Endothelial cell of umbilical vein (primary cell): ENCODE measurements around the gene CTDSPL. TPM values are rescaled to one million over a fixed set of nuclear protein-coding genes. Genes with fewer than 3 reads are reported as not detected.

Experiments used
- BruUV-seq: library from RNA; stranded (reverse); fragments of 400-500 nt; replicated peaks from 2 replicates; lab custom pipeline; 2021; lab: Mats Ljungman, UMichigan
- CTCF ChIA-PET: fragments of 300-600, 350-600 bp; sonication (Branson Sonifier 250); formaldehyde crosslinking; loops from one replicate; lab custom pipeline; 2021; ENCODE audit warnings: antibody characterized with exemption, inconsistent platforms; lab: Charles Lee
- POLR2A ChIA-PET: fragments of 300-600, 350-600 bp; sonication (Branson Sonifier 250); formaldehyde crosslinking; loops from one replicate; lab custom pipeline; 2021; ENCODE audit warnings: antibody characterized with exemption, inconsistent platforms; lab: Charles Lee
- DNase-seq: peaks from one replicate; pipeline ENCODE4 v3.0.0-alpha.2; 2011; ENCODE audit warnings: low read depth, low spot score
- FAIRE-seq: peaks from 2 replicates; lab custom pipeline; 2011; peaks lifted over from hg19 to GRCh38; lab: Jason Lieb, UNC
- H2AFZ ChIP-seq: 2 replicates; pipeline ENCODE4 v1.6.0; 2012; ENCODE audit warnings: low read depth, low read length, control low read depth, inconsistent platforms
- H3K27ac ChIP-seq: 2 replicates; pipeline ENCODE4 v1.5.1; 2011; ENCODE audit warnings: low read depth, mild to moderate bottlenecking, control low read depth, low read length, moderate library complexity; ENCODE audit not compliant: insufficient read depth
- H3K27me3 ChIP-seq, 2 experiments: 2 replicates each; pipeline versions ENCODE4 v1.6.0 to v1.6.1; 2011; ENCODE audit warnings: low read length in 2 of 2, mixed read lengths in 1 of 2; ENCODE audit not compliant: control insufficient read depth in 2 of 2, insufficient read depth in 2 of 2
- H3K36me3 ChIP-seq, 2 experiments: 2 replicates in 1 of 2; 3 replicates in 1 of 2; pipeline ENCODE4 v1.5.1; 2011; ENCODE audit warnings: low read length in 2 of 2, mild to moderate bottlenecking in 1 of 2, moderate library complexity in 1 of 2; ENCODE audit not compliant: control insufficient read depth in 2 of 2, insufficient read depth in 2 of 2; ENCODE audit errors: extremely low read depth in 1 of 2
- H3K4me1 ChIP-seq: 3 replicates; pipeline ENCODE4 v1.5.1; 2011; ENCODE audit warnings: mild to moderate bottlenecking, low read length; ENCODE audit not compliant: control insufficient read depth, insufficient read depth; ENCODE audit errors: extremely low read depth
- H3K4me2 ChIP-seq: 2 replicates; pipeline ENCODE4 v1.6.1; 2011; ENCODE audit warnings: low read length, control low read depth, mixed read lengths; ENCODE audit not compliant: insufficient read depth
- H3K4me3 ChIP-seq, 3 experiments: fragments of 200-600 bp in 1 of 3; sonication (generic), shearing (Covaris generic) in 1 of 3; replicated peaks in 1 of 3; 2 replicates each; pipeline ENCODE4 v1.5.1; 2011 to 2016; ENCODE audit warnings: control low read depth in 3 of 3, low read length in 3 of 3, mild to moderate bottlenecking in 2 of 3, inconsistent platforms in 1 of 3, low read depth in 1 of 3, moderate library complexity in 1 of 3; ENCODE audit not compliant: insufficient read depth in 1 of 3
- H3K79me2 ChIP-seq: 2 replicates; pipeline ENCODE4 v1.6.0; 2012; ENCODE audit warnings: low read length, inconsistent platforms; ENCODE audit not compliant: control insufficient read depth, insufficient read depth
- H3K9ac ChIP-seq: replicated peaks from 2 replicates; pipeline ENCODE3; 2011; ENCODE audit warnings: low read length, control low read depth; ENCODE audit not compliant: insufficient read depth; ENCODE audit errors: extremely low read depth
- H3K9me1 ChIP-seq: replicated peaks from 3 replicates; pipeline ENCODE4 v1.6.0; 2011; ENCODE audit warnings: mild to moderate bottlenecking, low read length; ENCODE audit not compliant: control insufficient read depth, insufficient read depth; ENCODE audit errors: extremely low read depth
- H3K9me3 ChIP-seq: replicated peaks from 2 replicates; pipeline ENCODE4 v1.5.1; 2012; ENCODE audit warnings: low read length, inconsistent platforms; ENCODE audit not compliant: control insufficient read depth, insufficient read depth
- H4K20me1 ChIP-seq: replicated peaks from 2 replicates; pipeline ENCODE3; 2011; ENCODE audit warnings: mild to moderate bottlenecking, low read length; ENCODE audit not compliant: control insufficient read depth, insufficient read depth; ENCODE audit errors: extremely low read depth
- EZH2 ChIP-seq: IDR thresholded peaks from 2 replicates; pipeline ENCODE4 v1.6.1; 2012; ENCODE audit warnings: borderline replicate concordance, low read depth, mild to moderate bottlenecking, moderate library complexity, low read length, inconsistent platforms; ENCODE audit not compliant: severe bottlenecking
- FOS ChIP-seq: IDR thresholded peaks from 2 replicates; pipeline ENCODE4 v1.6.1; 2011; ENCODE audit warnings: mild to moderate bottlenecking, low read length, moderate library complexity, borderline replicate concordance; ENCODE audit not compliant: insufficient read depth
- GATA2 ChIP-seq: IDR thresholded peaks from 2 replicates; pipeline ENCODE4 v1.7.0; 2011; ENCODE audit warnings: low read depth, mild to moderate bottlenecking, moderate library complexity, mixed read lengths, low read length; ENCODE audit not compliant: insufficient read length, insufficient read depth
- JUN ChIP-seq: IDR thresholded peaks from 2 replicates; pipeline ENCODE4 v1.6.1; 2011; ENCODE audit warnings: borderline replicate concordance, low read depth; ENCODE audit not compliant: insufficient read length, insufficient read depth
- MYC ChIP-seq: IDR thresholded peaks from one replicate; pipeline ENCODE4 v1.6.1; 2011; ENCODE audit warnings: mild to moderate bottlenecking, low read depth, low read length
- POLR2A ChIP-seq: IDR thresholded peaks from 2 replicates; pipeline ENCODE4 v1.6.1; 2012; ENCODE audit warnings: low read depth, mild to moderate bottlenecking, control low read depth, low read length
- POLR2AphosphoS5 ChIP-seq: IDR thresholded peaks from 2 replicates; pipeline ENCODE4 v1.6.1; 2012; ENCODE audit warnings: low read depth, mild to moderate bottlenecking, control low read depth, low read length, moderate library complexity; ENCODE audit not compliant: insufficient read depth
- dilution Hi-C: fragments of 300-500 bp; cut with MboI; formaldehyde crosslinking; loops from one replicate; pipeline ENCODE4 v1.15.0; 2019; ENCODE audit warnings: low sequenced_read_pairs; ENCODE audit not compliant: extremely low pct_ligation_motif_present
- intact Hi-C: fragments of 100-400 bp; cut with micrococcal nuclease; formaldehyde crosslinking; loops from one replicate; pipeline ENCODE4 v1.10.0; 2022
- polyA plus RNA-seq, 4 experiments: library from polyadenylated mRNA; depleted of rRNA in 3 of 4; stranded (reverse) in 3 of 4; unstranded in 1 of 4; fragments of >200 nt; gene quantifications; 2 replicates each; pipeline versions ENCODE4 v1.2.1 to v1.2.3, GENCODE V29; 2011 to 2012; ENCODE audit warnings: missing spikeins in 1 of 4
- total RNA-seq: library from RNA; stranded (reverse); gene quantifications from 2 replicates; pipeline ENCODE4 v1.2.3, GENCODE V29; 2021
- TF ChIP-seq, protein P1 (sequence below): IDR thresholded peaks from 2 replicates; pipeline ENCODE4 v1.6.1; 2011; ENCODE audit not compliant: insufficient read depth, insufficient read length
- TF ChIP-seq, protein P2 (sequence below), 2 donors: IDR thresholded peaks; 1 replicate in 1 of 2; 2 replicates in 1 of 2; pipeline ENCODE4 v1.5.1; 2011; ENCODE audit warnings: low read length in 2 of 2, mild to moderate bottlenecking in 2 of 2, moderate library complexity in 2 of 2, control low read depth in 1 of 2, inconsistent platforms in 1 of 2, low read depth in 1 of 2; ENCODE audit not compliant: insufficient read depth in 1 of 2; ENCODE audit errors: extremely low read depth in 1 of 2

The CTDSPL gene
- total and polyA plus RNA-seq, 2 donors (not counting 3 experiments of a cell fraction or from before 2014, with no cell fraction given), result 30.1 to 43.2 TPM

DNA sequence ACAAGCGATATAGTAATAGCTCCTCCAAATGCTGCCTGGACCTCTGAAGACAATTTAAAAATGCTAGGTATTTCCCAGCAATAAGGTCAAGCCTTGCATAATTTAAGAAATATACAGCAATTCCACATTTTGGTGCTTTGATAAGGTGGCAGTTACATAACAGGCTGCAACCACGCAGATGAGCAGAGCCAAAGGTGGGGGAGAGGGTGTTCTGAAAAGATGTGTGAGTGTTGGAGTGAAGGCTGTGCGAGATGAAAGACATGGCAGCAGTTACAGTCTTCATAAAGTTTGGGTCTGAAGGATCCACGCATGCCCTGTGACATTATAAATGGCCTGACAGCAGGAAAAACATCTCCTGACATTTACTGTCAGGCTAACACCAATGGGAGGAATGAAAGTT is 26.1 kb downstream of the CTDSPL start:
- no TSS peak for BruUV-seq
- CTCF ChIA-PET, result interaction anchor here (0.8 to 1.7 kb wide), 5 partner anchors 9 to 87 kb away, joined by 3 read pairs; no protein-coding TSS in a partner anchor
- TF ChIP-seq MYC (no peak), JUN (no peak), FOS (no peak), GATA2 (no peak), POLR2A (no peak), EZH2 (no peak), POLR2AphosphoS5 (no peak)
- TF ChIP-seq, protein P1, sequence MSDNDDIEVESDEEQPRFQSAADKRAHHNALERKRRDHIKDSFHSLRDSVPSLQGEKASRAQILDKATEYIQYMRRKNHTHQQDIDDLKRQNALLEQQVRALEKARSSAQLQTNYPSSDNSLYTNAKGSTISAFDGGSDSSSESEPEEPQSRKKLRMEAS, result no peak
- TF ChIP-seq, protein P2, sequence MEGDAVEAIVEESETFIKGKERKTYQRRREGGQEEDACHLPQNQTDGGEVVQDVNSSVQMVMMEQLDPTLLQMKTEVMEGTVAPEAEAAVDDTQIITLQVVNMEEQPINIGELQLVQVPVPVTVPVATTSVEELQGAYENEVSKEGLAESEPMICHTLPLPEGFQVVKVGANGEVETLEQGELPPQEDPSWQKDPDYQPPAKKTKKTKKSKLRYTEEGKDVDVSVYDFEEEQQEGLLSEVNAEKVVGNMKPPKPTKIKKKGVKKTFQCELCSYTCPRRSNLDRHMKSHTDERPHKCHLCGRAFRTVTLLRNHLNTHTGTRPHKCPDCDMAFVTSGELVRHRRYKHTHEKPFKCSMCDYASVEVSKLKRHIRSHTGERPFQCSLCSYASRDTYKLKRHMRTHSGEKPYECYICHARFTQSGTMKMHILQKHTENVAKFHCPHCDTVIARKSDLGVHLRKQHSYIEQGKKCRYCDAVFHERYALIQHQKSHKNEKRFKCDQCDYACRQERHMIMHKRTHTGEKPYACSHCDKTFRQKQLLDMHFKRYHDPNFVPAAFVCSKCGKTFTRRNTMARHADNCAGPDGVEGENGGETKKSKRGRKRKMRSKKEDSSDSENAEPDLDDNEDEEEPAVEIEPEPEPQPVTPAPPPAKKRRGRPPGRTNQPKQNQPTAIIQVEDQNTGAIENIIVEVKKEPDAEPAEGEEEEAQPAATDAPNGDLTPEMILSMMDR (IDR thresholded peaks at IDR 0.05; ENCODE audit: extremely low read depth in 1 of 2, insufficient read depth in 1 of 2, low read depth in 1 of 2, low read length in 2 of 2), result no peak
- dilution Hi-C loops, result no loop called here
- Histone ChIP-seq H3K9me3 (no peaks in the 10 kb centered on the region), H3K27ac (no peak overlapping the region), H3K9ac (no peak overlapping the region), H3K79me2 (no peaks in the 10 kb centered on the region), H3K9me1 (no peaks in the 10 kb centered on the region), H3K36me3 (no peaks in the 10 kb centered on the region), H3K27me3 (no peaks in the 10 kb centered on the region), H3K4me3 (no peak overlapping the region), H2AFZ (no peak overlapping the region), H3K4me1 (peaks cover 9% of the 10 kb centered on the region), H3K4me2 (no peak overlapping the region), H4K20me1 (no peaks in the 10 kb centered on the region)
- POLR2A ChIA-PET, result no interaction called here
- FAIRE-seq, result no peak
- intact Hi-C loops, result no loop called here
- DNase-seq, result no peak
